ENCODE results near the gene TMEM231.

Gene TMEM231

DNA sequence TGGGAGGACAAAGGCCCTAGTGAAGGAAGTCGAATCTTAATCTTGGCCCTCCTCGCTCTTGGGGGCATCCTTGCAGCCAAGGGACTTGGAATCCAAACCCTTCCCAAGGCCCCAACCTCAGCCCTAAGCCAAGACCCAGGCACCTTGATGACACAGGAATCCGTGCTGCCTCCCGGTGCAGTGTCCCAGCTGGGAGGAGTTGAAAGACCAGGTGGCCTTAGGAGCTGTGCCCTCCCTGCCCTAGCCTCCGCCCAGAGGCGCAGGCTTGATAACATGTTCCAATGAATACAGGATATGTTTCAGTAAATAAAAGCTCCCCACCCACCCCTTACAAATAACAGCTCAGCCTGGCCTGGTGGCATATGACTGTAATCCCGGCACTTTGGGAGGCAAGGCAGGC is 20.2 kb downstream of the TMEM231 start, which contains the start of gene CHST5:
TSS of gene CHST5 (minus strand) at position 208 of the 400 bp plus-strand sequence. CDS start 5,724 bp downstream, outside the sequence.
- Histone ChIP-seq H3K4me3 (ENCODE audit: low read depth, low read length) (no peak within 1 kb of the TSS), H3K27me3 (ENCODE audit: insufficient read depth, low read depth, severe bottlenecking) (no peaks in the 10 kb centered on the region), H3K27ac (no peak within 1 kb of the TSS), H3K36me3 (no peaks in the 10 kb centered on the region), H3K9me3 (ENCODE audit: severe bottlenecking) (no peaks in the 10 kb centered on the region)
- no peak for DNase-seq
- TF ChIP-seq, protein P1, sequence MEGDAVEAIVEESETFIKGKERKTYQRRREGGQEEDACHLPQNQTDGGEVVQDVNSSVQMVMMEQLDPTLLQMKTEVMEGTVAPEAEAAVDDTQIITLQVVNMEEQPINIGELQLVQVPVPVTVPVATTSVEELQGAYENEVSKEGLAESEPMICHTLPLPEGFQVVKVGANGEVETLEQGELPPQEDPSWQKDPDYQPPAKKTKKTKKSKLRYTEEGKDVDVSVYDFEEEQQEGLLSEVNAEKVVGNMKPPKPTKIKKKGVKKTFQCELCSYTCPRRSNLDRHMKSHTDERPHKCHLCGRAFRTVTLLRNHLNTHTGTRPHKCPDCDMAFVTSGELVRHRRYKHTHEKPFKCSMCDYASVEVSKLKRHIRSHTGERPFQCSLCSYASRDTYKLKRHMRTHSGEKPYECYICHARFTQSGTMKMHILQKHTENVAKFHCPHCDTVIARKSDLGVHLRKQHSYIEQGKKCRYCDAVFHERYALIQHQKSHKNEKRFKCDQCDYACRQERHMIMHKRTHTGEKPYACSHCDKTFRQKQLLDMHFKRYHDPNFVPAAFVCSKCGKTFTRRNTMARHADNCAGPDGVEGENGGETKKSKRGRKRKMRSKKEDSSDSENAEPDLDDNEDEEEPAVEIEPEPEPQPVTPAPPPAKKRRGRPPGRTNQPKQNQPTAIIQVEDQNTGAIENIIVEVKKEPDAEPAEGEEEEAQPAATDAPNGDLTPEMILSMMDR (IDR thresholded peaks at IDR 0.05; ENCODE audit: low read depth, low read length) = no peak

DNA sequence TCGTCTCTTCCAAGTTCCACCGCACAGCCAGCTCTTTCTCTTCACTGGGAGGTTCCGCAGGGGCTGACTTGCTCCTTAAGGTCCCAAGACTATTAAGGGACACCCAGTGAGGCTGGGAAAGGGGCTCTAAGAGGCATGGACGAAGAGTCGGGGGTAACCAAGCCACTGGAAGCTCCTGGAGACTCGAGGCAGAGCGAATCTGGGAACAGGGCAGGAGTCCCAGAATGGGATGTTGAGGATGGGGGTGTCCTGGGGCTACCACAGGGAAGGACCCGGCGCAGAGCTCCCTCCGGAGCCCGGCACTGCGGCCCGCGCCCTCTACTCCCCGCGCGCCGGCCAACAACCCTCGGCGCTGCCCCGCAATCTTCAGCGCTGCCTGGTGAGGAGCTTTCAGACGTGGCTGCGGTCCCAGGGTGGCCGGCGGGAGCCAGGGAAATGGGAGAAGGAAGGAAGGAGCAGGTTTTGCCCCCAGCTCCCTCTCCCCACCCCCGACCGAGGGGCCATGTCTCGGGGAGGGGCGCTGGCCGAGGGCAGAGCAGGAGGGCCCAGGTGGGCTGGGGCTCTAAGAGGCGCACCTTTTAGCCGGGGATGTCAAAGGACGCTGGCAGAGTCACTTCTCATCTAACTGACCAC is 20.7 kb downstream of the TMEM231 start:
- no peaks in the 10 kb centered on the region for H3K9me3 ChIP-seq (ENCODE audit: severe bottlenecking)
- H3K36me3 ChIP-seq = no peaks in the 10 kb centered on the region
- H3K27me3 ChIP-seq (ENCODE audit: insufficient read depth, low read depth, severe bottlenecking) = no peaks in the 10 kb centered on the region
- TF ChIP-seq, protein P1 (IDR thresholded peaks at IDR 0.05; ENCODE audit: low read depth, low read length) = no peak
- no peak overlapping the region for H3K27ac ChIP-seq
- DNase-seq = no peak
- H3K4me3 ChIP-seq (ENCODE audit: low read depth, low read length) = no peak overlapping the region

DNA sequence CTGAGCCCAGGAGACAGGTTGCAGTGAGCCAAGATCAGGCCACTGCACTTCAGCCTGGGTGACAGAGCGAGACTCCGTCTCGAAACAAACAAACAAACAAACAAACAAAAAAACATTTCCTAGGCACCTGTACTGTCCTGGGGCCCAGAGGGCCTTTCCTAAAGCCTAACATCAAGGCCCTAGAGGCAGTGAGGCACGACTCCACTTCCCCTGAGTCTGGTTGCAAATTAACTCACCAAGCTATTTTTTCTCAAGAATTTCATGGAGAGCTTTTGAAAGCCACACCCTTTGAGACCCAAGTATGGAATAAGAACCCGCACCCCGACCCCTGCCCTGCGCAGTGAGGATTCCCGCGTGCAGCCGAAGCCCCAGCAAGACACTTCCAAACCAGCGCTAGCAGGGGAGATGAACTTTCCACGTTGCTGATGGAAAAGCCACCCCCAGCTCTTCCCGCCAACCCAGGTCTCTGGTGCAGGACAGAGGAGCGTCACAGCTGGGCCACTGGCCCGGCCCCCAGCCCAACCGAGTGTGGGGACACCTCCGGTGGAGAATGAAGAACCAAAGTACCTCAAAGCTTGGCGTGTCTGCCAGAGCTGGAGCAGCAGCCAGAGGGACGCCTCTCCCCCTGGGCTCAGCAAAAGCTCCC is 21.4 kb downstream of the TMEM231 start:
- no peak overlapping the region for H3K4me3 ChIP-seq (ENCODE audit: low read depth, low read length)
- no peak for DNase-seq
- TF ChIP-seq, protein P1 (IDR thresholded peaks at IDR 0.05; ENCODE audit: low read depth, low read length) = no peak
- no peak overlapping the region for H3K27ac ChIP-seq
- no peaks in the 10 kb centered on the region for H3K27me3 ChIP-seq (ENCODE audit: insufficient read depth, low read depth, severe bottlenecking)
- H3K36me3 ChIP-seq = no peaks in the 10 kb centered on the region
- H3K9me3 ChIP-seq (ENCODE audit: severe bottlenecking) = no peaks in the 10 kb centered on the region

DNA sequence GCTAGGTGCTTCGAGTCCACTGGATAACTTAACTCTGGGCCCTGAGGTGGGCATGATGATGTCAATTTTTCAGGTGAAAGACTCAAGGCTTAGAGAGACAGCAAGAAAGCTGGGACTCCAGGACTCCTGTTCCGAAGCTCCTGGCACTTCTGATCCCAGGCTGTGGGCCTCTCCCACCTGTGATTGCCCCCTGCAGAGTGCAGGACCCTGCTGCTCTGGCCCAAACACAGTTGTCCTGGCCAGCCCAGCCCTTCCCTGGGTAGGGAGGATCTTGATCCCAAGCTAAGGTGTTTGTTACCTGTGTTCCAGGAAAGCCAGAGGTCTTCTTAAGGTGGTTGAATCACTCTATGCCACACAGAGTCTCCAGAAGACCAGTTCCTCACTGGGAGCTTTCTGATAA is 23.3 kb downstream of the TMEM231 start:
- H3K4me3 ChIP-seq (ENCODE audit: low read depth, low read length) = no peak overlapping the region
- no peaks in the 10 kb centered on the region for H3K36me3 ChIP-seq
- no peak overlapping the region for H3K27ac ChIP-seq
- H3K9me3 ChIP-seq (ENCODE audit: severe bottlenecking) = no peaks in the 10 kb centered on the region
- no peaks in the 10 kb centered on the region for H3K27me3 ChIP-seq (ENCODE audit: insufficient read depth, low read depth, severe bottlenecking)
- no peak for DNase-seq
- TF ChIP-seq, protein P1 (IDR thresholded peaks at IDR 0.05; ENCODE audit: low read depth, low read length) = no peak

DNA sequence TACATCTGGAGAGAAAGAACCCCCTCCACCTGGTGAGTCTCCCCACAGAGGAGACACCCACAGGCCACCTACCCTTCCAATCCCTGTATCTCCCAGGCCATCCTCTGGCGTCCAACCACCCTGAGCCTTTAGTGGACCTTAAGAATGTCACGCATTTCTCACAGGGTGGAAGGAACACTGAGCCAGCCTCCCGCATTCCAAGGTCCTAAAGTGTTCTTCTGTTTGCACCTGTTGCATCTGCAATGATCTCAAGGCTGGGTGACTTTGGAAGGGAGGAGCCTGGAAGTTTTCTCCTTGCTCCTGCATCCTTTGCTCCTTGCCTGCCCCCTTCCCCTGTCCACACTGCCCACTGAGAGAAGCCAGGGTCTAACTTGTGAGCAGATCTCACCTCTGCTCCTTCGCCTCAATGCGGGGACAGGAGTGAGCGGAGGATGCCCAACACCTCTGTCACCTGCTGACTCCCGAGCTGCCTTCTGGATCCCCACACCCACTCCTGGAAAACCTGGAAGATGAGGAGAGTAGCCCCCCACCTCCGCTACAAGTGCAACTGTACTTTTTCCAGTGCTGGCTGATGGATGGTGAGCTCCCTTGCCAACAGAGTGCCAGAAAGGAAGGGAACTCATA is 23.8 kb downstream of the TMEM231 start:
- Histone ChIP-seq H3K36me3 (no peaks in the 10 kb centered on the region), H3K4me3 (ENCODE audit: low read depth, low read length) (no peak overlapping the region), H3K9me3 (ENCODE audit: severe bottlenecking) (no peaks in the 10 kb centered on the region), H3K27ac (no peak overlapping the region), H3K27me3 (ENCODE audit: insufficient read depth, low read depth, severe bottlenecking) (no peaks in the 10 kb centered on the region)
- no peak for DNase-seq
- TF ChIP-seq, protein P1 (IDR thresholded peaks at IDR 0.05; ENCODE audit: low read depth, low read length) = no peak
